Panc1 (cell line): ENCODE data around the gene SNRPN. TPM values are rescaled to one million over a fixed set of nuclear protein-coding genes. Genes with fewer than 3 reads are reported as not detected.

Experiments
- ATAC-seq: fragments of 200-7000 bp; cut with Tn5 transposase; 2 replicates; pipeline ENCODE4 v1.9.1; 2020; ENCODE audit warnings: mild to moderate bottlenecking, moderate library complexity
- BruUV-seq: library from RNA; stranded (reverse); fragments of 400-500 nt; replicated peaks from 2 replicates; lab custom pipeline; 2021; lab: Mats Ljungman, UMichigan
- CTCF ChIA-PET: fragments of 300-600 bp; sonication (Branson Sonifier 250); formaldehyde crosslinking; loops from one replicate; lab custom pipeline; 2022; ENCODE audit warnings: antibody characterized with exemption; lab: Charles Lee
- POLR2A ChIA-PET: fragments of 300-600 bp; sonication (Branson Sonifier 250); formaldehyde crosslinking; loops from one replicate; lab custom pipeline; 2022; ENCODE audit warnings: antibody characterized with exemption; lab: Charles Lee
- DNase-seq: peaks from one replicate; pipeline ENCODE4 v3.0.0-alpha.2; 2010; ENCODE audit warnings: low read depth, low spot score
- H3K27ac ChIP-seq: 2 replicates; pipeline ENCODE4 v1.5.1; 2011; ENCODE audit warnings: mild to moderate bottlenecking, low read length, inconsistent platforms
- H3K27me3 ChIP-seq: fragments of 200-500 bp; sonication (Bioruptor generic); 2 replicates; pipeline ENCODE4 v1.6.0; 2014; ENCODE audit warnings: low read length, inconsistent platforms; ENCODE audit not compliant: control insufficient read depth, insufficient read depth
- H3K36me3 ChIP-seq: fragments of 200-500 bp; sonication (Bioruptor generic); 2 replicates; pipeline ENCODE4 v1.5.1; 2014; ENCODE audit warnings: inconsistent platforms, mild to moderate bottlenecking, low read length, moderate library complexity; ENCODE audit not compliant: control insufficient read depth, insufficient read depth
- H3K4me1 ChIP-seq: 2 replicates; pipeline ENCODE4 v1.5.1; 2011; ENCODE audit warnings: inconsistent platforms, mild to moderate bottlenecking, low read length, moderate library complexity; ENCODE audit not compliant: control insufficient read depth, insufficient read depth
- H3K4me3 ChIP-seq, 2 experiments: 2 replicates each; pipeline ENCODE4 v1.5.1; 2011 to 2012; ENCODE audit warnings: low read depth in 2 of 2, low read length in 2 of 2, mild to moderate bottlenecking in 2 of 2, inconsistent platforms in 1 of 2, moderate library complexity in 1 of 2
- H3K9me3 ChIP-seq: fragments of 200-500 bp; sonication (Bioruptor generic); 2 replicates; pipeline ENCODE4 v1.5.1; 2014; ENCODE audit warnings: low read depth, mild to moderate bottlenecking, inconsistent platforms, low read length, moderate library complexity; ENCODE audit not compliant: control insufficient read depth, insufficient read depth
- POLR2AphosphoS5 ChIP-seq: IDR thresholded peaks from 2 replicates; pipeline ENCODE4 v1.6.1; 2012; ENCODE audit warnings: mild to moderate bottlenecking, low read depth, low read length, moderate library complexity
- REST ChIP-seq, 2 experiments: IDR thresholded peaks; 2 replicates each; pipeline ENCODE4 v1.6.1; 2011 to 2012; ENCODE audit warnings: low read depth in 2 of 2, control low read depth in 1 of 2, low read length in 1 of 2, mild to moderate bottlenecking in 1 of 2, moderate library complexity in 1 of 2; ENCODE audit not compliant: insufficient read depth in 1 of 2
- SIN3A ChIP-seq: IDR thresholded peaks from 2 replicates; pipeline ENCODE4 v1.6.1; 2012; ENCODE audit warnings: low read depth, mild to moderate bottlenecking, low read length, moderate library complexity, borderline replicate concordance; ENCODE audit not compliant: insufficient read depth
- TCF7L2 ChIP-seq: IDR thresholded peaks from 2 replicates; pipeline ENCODE4 v1.6.1; 2011; ENCODE audit warnings: mild to moderate bottlenecking, low read depth, low read length, inconsistent platforms
- in situ Hi-C: cut with HindIII; loops from 2 replicates; pipeline ENCODE4 v1.10.0; 2016; ENCODE audit warnings: low sequenced_read_pairs, low pct_unique_long_range_greater_than_20kb
- intact Hi-C: fragments of 100-400 bp; cut with micrococcal nuclease; formaldehyde crosslinking; loops from one replicate; pipeline ENCODE4 v1.10.0; 2022; ENCODE audit not compliant: unreplicated experiment
- total RNA-seq: library from RNA; stranded (reverse); gene quantifications from one replicate; pipeline ENCODE4 v1.2.1, GENCODE V29; 2021; ENCODE audit not compliant: unreplicated experiment
- TF ChIP-seq, protein P1 (sequence below): fragments of 450-650 bp; IDR thresholded peaks from 2 replicates; pipeline ENCODE4 v1.5.1; 2017; ENCODE audit warnings: mild to moderate bottlenecking

SNRPN gene
- total RNA-seq, 1 experiment from 2014 or later: 75.1 TPM

GRCh38 chr15:24945711-24946110, 9.1 kb upstream of the SNRPN start:
- H3K4me1 ChIP-seq: no peaks in the 10 kb centered on the region
- ChIA-PET POLR2A (no interaction called here), CTCF (no interaction called here)
- BruUV-seq: no TSS peak
- in situ Hi-C loops (no loop called here), intact Hi-C loops (no loop called here)
- no peak overlapping the region for H3K4me3 ChIP-seq
- TF ChIP-seq, protein P1, sequence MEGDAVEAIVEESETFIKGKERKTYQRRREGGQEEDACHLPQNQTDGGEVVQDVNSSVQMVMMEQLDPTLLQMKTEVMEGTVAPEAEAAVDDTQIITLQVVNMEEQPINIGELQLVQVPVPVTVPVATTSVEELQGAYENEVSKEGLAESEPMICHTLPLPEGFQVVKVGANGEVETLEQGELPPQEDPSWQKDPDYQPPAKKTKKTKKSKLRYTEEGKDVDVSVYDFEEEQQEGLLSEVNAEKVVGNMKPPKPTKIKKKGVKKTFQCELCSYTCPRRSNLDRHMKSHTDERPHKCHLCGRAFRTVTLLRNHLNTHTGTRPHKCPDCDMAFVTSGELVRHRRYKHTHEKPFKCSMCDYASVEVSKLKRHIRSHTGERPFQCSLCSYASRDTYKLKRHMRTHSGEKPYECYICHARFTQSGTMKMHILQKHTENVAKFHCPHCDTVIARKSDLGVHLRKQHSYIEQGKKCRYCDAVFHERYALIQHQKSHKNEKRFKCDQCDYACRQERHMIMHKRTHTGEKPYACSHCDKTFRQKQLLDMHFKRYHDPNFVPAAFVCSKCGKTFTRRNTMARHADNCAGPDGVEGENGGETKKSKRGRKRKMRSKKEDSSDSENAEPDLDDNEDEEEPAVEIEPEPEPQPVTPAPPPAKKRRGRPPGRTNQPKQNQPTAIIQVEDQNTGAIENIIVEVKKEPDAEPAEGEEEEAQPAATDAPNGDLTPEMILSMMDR: no peak
- TF ChIP-seq SIN3A: no peak
- TF ChIP-seq TCF7L2: no peak
- no peak for TF ChIP-seq REST (IDR thresholded peaks at IDR 0.05; ENCODE audit: insufficient read depth in 1 of 2, low read depth in 2 of 2, low read length in 1 of 2)
- no peak for TF ChIP-seq POLR2AphosphoS5
- H3K9me3 ChIP-seq: no peaks in the 10 kb centered on the region
- no peaks in the 10 kb centered on the region for H3K27me3 ChIP-seq
- no peak overlapping the region for H3K27ac ChIP-seq
- no peak for DNase-seq
- H3K36me3 ChIP-seq: no peaks in the 10 kb centered on the region
- no peak for ATAC-seq

DNA sequence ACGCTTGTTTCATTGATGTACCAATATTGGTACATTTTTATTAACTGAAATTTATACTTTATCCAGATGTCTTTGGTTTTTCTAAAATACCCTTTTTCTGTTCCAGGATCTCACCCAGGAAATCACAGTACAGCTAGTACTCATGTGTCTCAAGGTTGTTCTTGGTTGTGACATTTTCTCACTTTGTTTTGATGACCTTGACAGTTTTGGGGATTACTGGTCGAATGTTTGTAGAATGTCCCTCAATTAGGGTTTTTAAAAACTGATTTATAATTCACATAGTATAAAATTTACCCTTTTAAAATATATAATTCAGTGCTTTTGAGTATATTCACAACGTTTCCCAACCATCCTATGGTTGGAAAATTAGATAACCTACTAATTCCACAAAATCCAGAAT, 6.3 kb upstream of the SNRPN start:
- BruUV-seq: no TSS peak
- TF ChIP-seq TCF7L2 (no peak), SIN3A (no peak), REST (IDR thresholded peaks at IDR 0.05; ENCODE audit: insufficient read depth in 1 of 2, low read depth in 2 of 2, low read length in 1 of 2) (no peak), POLR2AphosphoS5 (no peak)
- TF ChIP-seq, protein P1: no peak
- intact Hi-C loops: no loop called here
- Histone ChIP-seq H3K27ac (no peak overlapping the region), H3K36me3 (no peaks in the 10 kb centered on the region), H3K4me1 (no peaks in the 10 kb centered on the region), H3K9me3 (no peaks in the 10 kb centered on the region), H3K4me3 (no peak overlapping the region), H3K27me3 (no peaks in the 10 kb centered on the region)
- CTCF ChIA-PET: no interaction called here
- ATAC-seq: no peak
- DNase-seq: no peak
- POLR2A ChIA-PET: no interaction called here
- in situ Hi-C loops: no loop called here
